Measurements from ENCODE around the gene BANP.
"Not testable (repeated sequence)": the region's sequence is repeated elsewhere in the genome, so short reads cannot be mapped to it uniquely, and the experiment has no call there.

DNA sequence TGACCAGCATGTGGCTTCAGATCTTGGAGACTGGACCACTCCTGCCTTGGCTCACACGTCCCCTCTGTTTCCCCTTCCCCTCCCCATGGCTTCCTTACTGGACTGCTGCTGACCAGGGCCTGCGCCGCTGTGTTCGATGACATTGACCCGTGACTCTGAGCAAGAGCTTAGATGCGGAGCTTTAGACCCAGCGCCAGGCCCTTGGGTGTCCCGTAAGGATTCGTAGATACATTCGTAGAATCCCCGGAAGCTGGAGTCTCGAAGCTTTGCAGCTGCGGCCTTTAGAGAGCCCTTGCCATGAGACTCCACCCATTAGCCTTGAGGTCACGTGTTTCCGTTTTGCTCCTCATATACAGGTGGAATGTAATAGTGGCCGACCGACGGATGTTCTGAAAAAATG is 65.2 kb downstream of the BANP start:
- TF ChIP-seq TAF1, POLR2A (IDR thresholded peaks at IDR 0.05; ENCODE audit: low read depth, low read length): not testable (repeated sequence)
